ENCODE measurements around the gene PRKAB2.

DNA sequence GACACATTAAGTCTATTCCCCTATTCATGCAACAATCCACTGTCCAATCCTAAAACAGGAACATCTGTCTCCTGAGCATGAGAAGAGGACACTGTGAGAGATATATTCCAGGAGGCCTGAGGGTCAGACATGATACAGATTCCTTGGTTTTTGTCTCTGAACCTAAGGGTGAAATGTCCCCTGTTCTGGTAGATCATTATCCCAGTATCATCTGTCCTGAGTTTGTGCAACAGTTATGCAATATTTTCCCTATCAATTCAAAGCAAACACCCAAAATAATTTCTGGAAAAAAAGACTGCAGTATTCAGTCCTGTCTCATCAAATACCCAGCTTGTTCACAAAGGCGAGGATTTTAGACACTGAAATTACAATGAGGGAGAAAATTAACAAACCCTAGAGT lies 61.4 kb downstream of the PRKAB2 start:
- TF ChIP-seq, protein P1, sequence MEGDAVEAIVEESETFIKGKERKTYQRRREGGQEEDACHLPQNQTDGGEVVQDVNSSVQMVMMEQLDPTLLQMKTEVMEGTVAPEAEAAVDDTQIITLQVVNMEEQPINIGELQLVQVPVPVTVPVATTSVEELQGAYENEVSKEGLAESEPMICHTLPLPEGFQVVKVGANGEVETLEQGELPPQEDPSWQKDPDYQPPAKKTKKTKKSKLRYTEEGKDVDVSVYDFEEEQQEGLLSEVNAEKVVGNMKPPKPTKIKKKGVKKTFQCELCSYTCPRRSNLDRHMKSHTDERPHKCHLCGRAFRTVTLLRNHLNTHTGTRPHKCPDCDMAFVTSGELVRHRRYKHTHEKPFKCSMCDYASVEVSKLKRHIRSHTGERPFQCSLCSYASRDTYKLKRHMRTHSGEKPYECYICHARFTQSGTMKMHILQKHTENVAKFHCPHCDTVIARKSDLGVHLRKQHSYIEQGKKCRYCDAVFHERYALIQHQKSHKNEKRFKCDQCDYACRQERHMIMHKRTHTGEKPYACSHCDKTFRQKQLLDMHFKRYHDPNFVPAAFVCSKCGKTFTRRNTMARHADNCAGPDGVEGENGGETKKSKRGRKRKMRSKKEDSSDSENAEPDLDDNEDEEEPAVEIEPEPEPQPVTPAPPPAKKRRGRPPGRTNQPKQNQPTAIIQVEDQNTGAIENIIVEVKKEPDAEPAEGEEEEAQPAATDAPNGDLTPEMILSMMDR (conservative IDR thresholded peaks at IDR 0.05; ENCODE audit: low read depth, low read length): no peak
- TF ChIP-seq EZH2 (IDR thresholded peaks at IDR 0.05; ENCODE audit: borderline replicate concordance, low read depth, low read length, poor library complexity, severe bottlenecking): no peak

Data from A673 (cell line).